ENCODE measurements around the gene ZBTB7C.

DNA sequence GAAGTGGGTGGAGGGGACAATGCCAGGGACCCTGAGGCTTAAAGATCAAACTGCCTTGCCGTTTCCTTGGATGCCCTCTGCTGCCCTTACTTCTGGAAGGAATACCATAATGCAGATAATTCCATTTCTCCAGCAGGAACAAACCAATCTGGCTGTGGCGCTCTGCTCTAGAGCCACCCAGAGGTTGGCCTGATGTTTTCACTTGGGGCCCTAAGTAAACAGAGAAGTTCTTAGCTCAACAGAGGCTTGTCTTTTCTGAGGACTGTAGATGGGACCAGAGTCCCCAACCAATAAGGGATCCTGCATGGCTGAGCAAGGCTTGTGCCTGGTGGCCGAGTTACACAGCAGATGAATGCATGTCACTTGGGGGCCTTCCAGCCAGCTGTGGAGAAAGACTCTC lies 230.2 kb downstream of the ZBTB7C start:
- TF ChIP-seq FOXM1 (IDR thresholded peaks at IDR 0.05; ENCODE audit: borderline replicate concordance) (no peak), LEF1 (IDR thresholded peaks at IDR 0.05; ENCODE audit: borderline replicate concordance) (no peak), SP1 (IDR thresholded peaks at IDR 0.05) (no peak), BHLHE40 (IDR thresholded peaks at IDR 0.05; ENCODE audit: borderline replicate concordance) (no peak), SUZ12 (IDR thresholded peaks at IDR 0.05) (no peak), ZNF384 (IDR thresholded peaks at IDR 0.05) (no peak), CTBP1 (IDR thresholded peaks at IDR 0.05; ENCODE audit: borderline replicate concordance) (no peak), ELF4 (IDR thresholded peaks at IDR 0.05) (no peak)
